Mucosa of rectum (tissue), 2 donors: ENCODE measurements around the gene DENND5A.

Experiments used
- H3K27ac ChIP-seq, 2 donors: one replicate each; pipeline ENCODE4 v1.7.0; 2013; ENCODE audit warnings: inconsistent platforms in 2 of 2, low read depth in 2 of 2, low read length in 2 of 2
- H3K27me3 ChIP-seq, 2 donors: one replicate each; pipeline ENCODE4 v1.7.0; 2013; ENCODE audit warnings: low read length in 2 of 2; ENCODE audit not compliant: control insufficient read depth in 2 of 2, insufficient read depth in 2 of 2
- H3K36me3 ChIP-seq, 2 donors: one replicate each; pipeline ENCODE4 v1.7.0; 2013; ENCODE audit warnings: low read length in 2 of 2; ENCODE audit not compliant: control insufficient read depth in 2 of 2, insufficient read depth in 2 of 2
- H3K4me1 ChIP-seq, 2 donors: one replicate each; pipeline ENCODE4 v1.7.0; 2013; ENCODE audit warnings: low read length in 2 of 2, mild to moderate bottlenecking in 1 of 2; ENCODE audit not compliant: control insufficient read depth in 2 of 2, insufficient read depth in 2 of 2
- H3K4me3 ChIP-seq, 2 donors: one replicate each; pipeline ENCODE4 v1.7.0; 2013; ENCODE audit warnings: low read length in 2 of 2
- H3K9ac ChIP-seq, 2 donors: one replicate each; pipeline ENCODE4 v1.7.0; 2013; ENCODE audit warnings: low read length in 2 of 2, low read depth in 1 of 2, mild to moderate bottlenecking in 1 of 2
- H3K9me3 ChIP-seq, 2 donors: one replicate each; pipeline ENCODE4 v1.7.0; 2013; ENCODE audit warnings: low read length in 2 of 2; ENCODE audit not compliant: control insufficient read depth in 2 of 2
- donor health status: healthy.
- donor health status: Normal muscosa, but diverticular disease.

DENND5A gene

DNA sequence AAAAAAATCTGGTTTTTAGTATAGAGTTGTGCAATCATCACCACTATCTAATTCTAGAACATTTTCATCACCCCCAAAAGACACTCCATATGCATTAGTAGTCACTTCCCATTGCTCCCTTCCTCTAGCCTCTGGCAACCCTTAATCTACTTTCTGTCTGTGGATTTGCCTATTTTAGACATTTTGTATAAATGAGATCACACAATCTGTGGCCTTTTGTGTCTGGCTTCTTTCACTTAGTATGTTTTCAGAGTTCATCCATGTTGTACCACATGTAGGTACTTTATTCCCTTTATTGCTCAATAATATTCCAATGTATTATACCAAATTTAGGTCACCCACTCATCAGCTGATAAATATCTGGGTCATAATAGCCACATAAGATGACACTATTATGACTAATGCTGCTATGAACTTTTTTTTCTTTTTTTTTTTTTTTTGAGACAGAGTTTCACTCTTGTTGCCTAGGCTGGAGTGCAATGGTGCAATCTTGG is 106.2 kb downstream of the DENND5A start:
- no peak overlapping the region for H3K4me3 ChIP-seq
- H3K4me1 ChIP-seq, result no peaks in the 10 kb centered on the region
- no peak overlapping the region for H3K9ac ChIP-seq
- H3K9me3 ChIP-seq, result no peaks in the 10 kb centered on the region
- H3K27ac ChIP-seq, result no peak overlapping the region
- H3K36me3 ChIP-seq, result peaks cover 0 to 7% of the 10 kb centered on the region in 2 donors
- no peaks in the 10 kb centered on the region for H3K27me3 ChIP-seq

GRCh38 chr11:9155930-9156329 is 109.2 kb downstream of the DENND5A start:
- Histone ChIP-seq H3K27me3 (no peaks in the 10 kb centered on the region), H3K9ac (no peak overlapping the region), H3K9me3 (no peaks in the 10 kb centered on the region), H3K36me3 (peaks cover 6 to 12% of the 10 kb centered on the region in 2 donors), H3K4me3 (no peak overlapping the region), H3K4me1 (no peaks in the 10 kb centered on the region), H3K27ac (no peak overlapping the region)

DNA sequence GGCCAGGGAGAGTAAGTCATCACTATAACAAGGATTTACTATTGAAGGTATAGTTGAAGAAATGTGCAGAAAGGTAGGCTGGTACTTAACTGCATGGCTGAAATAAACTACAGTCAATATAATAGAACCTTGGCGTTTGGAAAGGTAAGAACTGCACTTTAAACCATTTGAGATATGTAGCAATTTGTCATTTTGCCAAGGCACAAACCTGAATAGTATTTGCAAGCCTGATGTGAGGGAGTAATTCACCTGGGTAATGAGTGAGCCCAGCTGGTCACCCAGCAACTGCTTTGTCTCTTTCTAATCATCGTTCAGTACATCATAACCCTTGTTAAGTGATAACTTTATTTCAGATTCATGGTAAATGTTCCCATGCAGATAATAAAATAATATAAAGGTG is 111.5 kb downstream of the DENND5A start:
- H3K9ac ChIP-seq, result no peak overlapping the region

DNA sequence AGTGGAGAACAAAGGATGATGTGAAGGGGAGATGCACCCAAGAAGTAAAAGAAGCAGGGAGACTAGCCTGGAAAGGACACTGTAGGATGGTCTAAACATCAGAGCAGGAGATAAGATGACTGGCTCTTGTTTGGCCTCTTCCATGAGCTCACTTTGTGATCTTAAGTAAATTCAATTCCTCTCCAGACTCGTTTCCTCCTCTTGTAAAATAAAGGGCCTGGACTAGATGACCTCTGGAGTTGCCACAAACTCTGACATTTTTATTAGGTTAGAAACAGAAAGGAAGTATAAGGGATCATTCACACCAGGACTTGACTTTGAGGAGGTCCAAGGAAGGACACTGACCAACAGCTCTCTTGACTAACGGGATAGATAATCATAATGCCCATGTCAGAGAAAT is 113.5 kb downstream of the DENND5A start:
- Histone ChIP-seq H3K36me3 (peaks cover 8 to 18% of the 10 kb centered on the region in 2 donors), H3K9ac (no peak overlapping the region), H3K4me3 (no peak overlapping the region), H3K4me1 (no peaks in the 10 kb centered on the region), H3K9me3 (no peaks in the 10 kb centered on the region), H3K27me3 (no peaks in the 10 kb centered on the region), H3K27ac (no peak overlapping the region)

More for the DNA sequence above, 111.5 kb downstream of the DENND5A start:
- H3K4me3 ChIP-seq, result no peak overlapping the region
- H3K27me3 ChIP-seq, result no peaks in the 10 kb centered on the region
- H3K9me3 ChIP-seq, result no peaks in the 10 kb centered on the region
- H3K27ac ChIP-seq, result no peak overlapping the region
- H3K36me3 ChIP-seq, result peaks cover 6 to 14% of the 10 kb centered on the region in 2 donors
- H3K4me1 ChIP-seq, result no peaks in the 10 kb centered on the region

DNA sequence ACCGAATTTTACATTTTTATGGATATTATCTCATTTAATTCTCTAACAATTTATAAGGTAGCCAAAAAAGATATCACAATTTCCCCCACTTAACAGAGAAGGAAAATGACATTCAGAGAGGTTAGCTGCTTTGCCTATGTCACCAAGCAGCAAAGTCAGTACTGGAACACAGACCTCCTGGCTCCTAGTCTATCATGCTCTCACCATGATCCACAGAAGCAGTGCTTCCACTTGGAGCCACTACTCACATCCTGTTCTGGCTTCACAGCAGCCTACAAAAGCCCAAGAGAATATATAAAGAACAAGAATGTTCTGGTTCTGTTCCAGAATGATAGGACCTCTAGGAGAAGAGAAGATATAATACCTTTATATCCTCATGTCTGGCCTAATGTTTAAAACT is 114.2 kb downstream of the DENND5A start:
- H3K4me1 ChIP-seq, result no peaks in the 10 kb centered on the region
- peaks cover 10 to 18% of the 10 kb centered on the region in 2 donors for H3K36me3 ChIP-seq
- H3K9me3 ChIP-seq, result no peaks in the 10 kb centered on the region
- no peaks in the 10 kb centered on the region for H3K27me3 ChIP-seq
- no peak overlapping the region for H3K27ac ChIP-seq
- H3K9ac ChIP-seq, result no peak overlapping the region
- H3K4me3 ChIP-seq, result no peak overlapping the region

DNA sequence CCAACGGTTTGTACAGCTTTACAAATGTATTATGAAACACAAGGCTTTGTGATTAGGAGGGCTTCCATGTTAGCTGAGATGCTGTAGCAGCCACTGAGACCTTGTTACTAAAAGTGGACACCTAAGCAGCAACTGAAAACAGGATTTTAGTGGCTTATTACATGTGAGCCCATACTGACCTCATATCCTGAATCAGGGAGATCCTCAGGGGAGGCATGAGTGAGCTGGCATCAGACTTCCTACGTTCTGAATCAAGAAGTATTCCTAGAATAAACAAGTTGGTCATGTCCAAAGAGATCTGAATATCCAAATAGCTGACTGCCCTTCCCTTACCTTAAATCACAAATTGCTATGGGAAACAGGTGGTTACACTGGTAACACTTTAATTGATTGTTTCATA is 114.6 kb downstream of the DENND5A start:
- Histone ChIP-seq H3K9ac (no peak overlapping the region), H3K36me3 (peaks cover 10 to 18% of the 10 kb centered on the region in 2 donors)

DNA sequence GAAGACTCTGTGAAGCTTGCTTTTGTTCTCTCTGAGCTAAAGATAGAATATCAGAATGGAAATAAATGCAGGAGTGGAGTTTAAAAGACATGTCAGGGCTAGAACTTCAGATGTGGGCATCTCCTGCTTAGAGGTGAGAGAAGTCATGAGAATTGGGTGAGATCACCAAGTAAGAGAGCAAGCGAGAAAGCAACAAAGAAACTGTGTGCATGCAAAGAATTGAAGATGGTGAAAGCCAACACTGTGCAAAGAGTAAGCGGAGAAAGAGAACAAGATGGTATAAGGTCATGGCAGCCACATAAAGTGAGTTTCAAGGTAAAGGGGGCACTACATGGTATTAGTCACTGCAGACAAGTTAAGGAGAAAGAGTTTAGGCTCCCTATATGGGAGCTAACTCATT is 116.4 kb downstream of the DENND5A start:
- no peaks in the 10 kb centered on the region for H3K9me3 ChIP-seq
- H3K4me1 ChIP-seq, result no peaks in the 10 kb centered on the region
- no peak overlapping the region for H3K4me3 ChIP-seq
- H3K9ac ChIP-seq, result no peak overlapping the region
- peaks cover 10 to 23% of the 10 kb centered on the region in 2 donors for H3K36me3 ChIP-seq
- no peaks in the 10 kb centered on the region for H3K27me3 ChIP-seq
- H3K27ac ChIP-seq, result no peak overlapping the region

More for the DNA sequence above, 114.6 kb downstream of the DENND5A start:
- Histone ChIP-seq H3K4me3 (no peak overlapping the region), H3K4me1 (no peaks in the 10 kb centered on the region), H3K27me3 (no peaks in the 10 kb centered on the region), H3K9me3 (no peaks in the 10 kb centered on the region), H3K27ac (no peak overlapping the region)

DNA sequence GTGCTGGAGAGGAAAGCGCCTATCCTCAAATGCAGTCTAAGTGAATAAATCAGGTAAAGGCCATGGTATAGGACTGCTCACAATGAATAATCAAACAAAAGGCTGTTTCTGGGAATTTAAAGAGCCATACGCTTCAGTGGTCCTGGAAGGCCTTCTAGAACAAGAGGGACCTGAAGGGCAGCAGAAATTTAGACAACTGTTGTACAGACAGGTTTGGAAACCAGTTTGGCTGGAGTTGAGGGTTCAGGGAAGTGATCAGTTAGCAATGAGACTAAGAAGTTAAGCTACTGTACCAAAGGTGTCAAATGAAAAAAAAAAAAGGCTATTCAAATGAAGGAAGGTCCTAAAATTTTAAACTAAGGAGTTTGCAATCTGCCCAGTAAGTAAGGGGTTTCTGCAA is 117.1 kb downstream of the DENND5A start:
- Histone ChIP-seq H3K4me1 (no peaks in the 10 kb centered on the region), H3K36me3 (peaks cover 10 to 25% of the 10 kb centered on the region in 2 donors), H3K9me3 (no peaks in the 10 kb centered on the region), H3K27ac (no peak overlapping the region), H3K9ac (no peak overlapping the region), H3K27me3 (no peaks in the 10 kb centered on the region), H3K4me3 (no peak overlapping the region)

GRCh38 chr11:9146477-9146876 is 118.7 kb downstream of the DENND5A start:
- H3K27ac ChIP-seq, result no peak overlapping the region
- H3K9me3 ChIP-seq, result no peaks in the 10 kb centered on the region
- H3K4me3 ChIP-seq, result no peak overlapping the region
- H3K4me1 ChIP-seq, result no peaks in the 10 kb centered on the region
- no peaks in the 10 kb centered on the region for H3K27me3 ChIP-seq
- H3K9ac ChIP-seq, result no peak overlapping the region
- peaks cover 10 to 27% of the 10 kb centered on the region in 2 donors for H3K36me3 ChIP-seq

DNA sequence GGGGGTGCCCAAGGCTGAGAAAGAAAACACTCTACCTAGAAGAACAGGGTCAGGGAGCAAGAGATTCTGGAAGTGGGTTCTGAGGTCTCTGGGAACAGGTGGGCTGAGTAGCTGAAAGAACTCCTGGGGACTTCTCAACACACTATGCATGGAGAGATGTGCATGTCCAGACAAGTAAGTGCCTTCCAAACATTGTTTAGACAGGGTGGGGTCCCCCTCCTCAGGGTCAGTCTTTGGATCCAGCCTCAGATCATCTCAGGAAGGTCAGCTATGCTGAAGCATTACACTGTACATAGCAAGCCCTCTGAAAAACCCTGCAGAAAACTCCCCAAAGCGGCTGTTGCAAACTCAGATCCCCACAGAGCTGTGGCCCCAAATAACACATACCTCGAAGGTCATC is 119.9 kb downstream of the DENND5A start:
- H3K9ac ChIP-seq, result no peak overlapping the region
- H3K9me3 ChIP-seq, result no peaks in the 10 kb centered on the region
- H3K27me3 ChIP-seq, result no peaks in the 10 kb centered on the region
- no peak overlapping the region for H3K27ac ChIP-seq
- H3K4me3 ChIP-seq, result no peak overlapping the region
- peaks cover 9 to 22% of the 10 kb centered on the region in 2 donors for H3K36me3 ChIP-seq
- no peaks in the 10 kb centered on the region for H3K4me1 ChIP-seq

- no peaks in the 10 kb centered on the region for H3K9me3 ChIP-seq
- no peaks in the 10 kb centered on the region for H3K4me1 ChIP-seq
- H3K36me3 ChIP-seq, result peaks cover 9 to 18% of the 10 kb centered on the region in 2 donors
- H3K27ac ChIP-seq, result no peak overlapping the region
- H3K4me3 ChIP-seq, result no peak overlapping the region
- no peaks in the 10 kb centered on the region for H3K27me3 ChIP-seq
- no peak overlapping the region for H3K9ac ChIP-seq
Measured at GRCh38 chr11:9144828-9145227, 120.3 kb downstream of the DENND5A start.
